LNCaP clone FGC (cell line): ENCODE measurements around the gene TRAF1.

Experiments used
- DNase-seq: peaks from one replicate; pipeline ENCODE4 v3.0.0-alpha.2; 2011; ENCODE audit warnings: low read depth
- H3K4me3 ChIP-seq: 2 replicates; pipeline ENCODE4 v1.5.1; 2011; ENCODE audit warnings: mild to moderate bottlenecking, low read depth, low read length, control low read depth
- TF ChIP-seq, protein P1 (sequence below): IDR thresholded peaks from 2 replicates; pipeline ENCODE4 v1.5.1; 2012; ENCODE audit warnings: mild to moderate bottlenecking; ENCODE audit not compliant: control insufficient read depth, insufficient read depth; ENCODE audit errors: extremely low read depth

TRAF1 gene

GRCh38 chr9:120929229-120929791, 2.7 kb upstream of the TRAF1 start:
- TF ChIP-seq, protein P1, sequence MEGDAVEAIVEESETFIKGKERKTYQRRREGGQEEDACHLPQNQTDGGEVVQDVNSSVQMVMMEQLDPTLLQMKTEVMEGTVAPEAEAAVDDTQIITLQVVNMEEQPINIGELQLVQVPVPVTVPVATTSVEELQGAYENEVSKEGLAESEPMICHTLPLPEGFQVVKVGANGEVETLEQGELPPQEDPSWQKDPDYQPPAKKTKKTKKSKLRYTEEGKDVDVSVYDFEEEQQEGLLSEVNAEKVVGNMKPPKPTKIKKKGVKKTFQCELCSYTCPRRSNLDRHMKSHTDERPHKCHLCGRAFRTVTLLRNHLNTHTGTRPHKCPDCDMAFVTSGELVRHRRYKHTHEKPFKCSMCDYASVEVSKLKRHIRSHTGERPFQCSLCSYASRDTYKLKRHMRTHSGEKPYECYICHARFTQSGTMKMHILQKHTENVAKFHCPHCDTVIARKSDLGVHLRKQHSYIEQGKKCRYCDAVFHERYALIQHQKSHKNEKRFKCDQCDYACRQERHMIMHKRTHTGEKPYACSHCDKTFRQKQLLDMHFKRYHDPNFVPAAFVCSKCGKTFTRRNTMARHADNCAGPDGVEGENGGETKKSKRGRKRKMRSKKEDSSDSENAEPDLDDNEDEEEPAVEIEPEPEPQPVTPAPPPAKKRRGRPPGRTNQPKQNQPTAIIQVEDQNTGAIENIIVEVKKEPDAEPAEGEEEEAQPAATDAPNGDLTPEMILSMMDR: no peak
- H3K4me3 ChIP-seq: no peak overlapping the region
- no peak for DNase-seq

DNA sequence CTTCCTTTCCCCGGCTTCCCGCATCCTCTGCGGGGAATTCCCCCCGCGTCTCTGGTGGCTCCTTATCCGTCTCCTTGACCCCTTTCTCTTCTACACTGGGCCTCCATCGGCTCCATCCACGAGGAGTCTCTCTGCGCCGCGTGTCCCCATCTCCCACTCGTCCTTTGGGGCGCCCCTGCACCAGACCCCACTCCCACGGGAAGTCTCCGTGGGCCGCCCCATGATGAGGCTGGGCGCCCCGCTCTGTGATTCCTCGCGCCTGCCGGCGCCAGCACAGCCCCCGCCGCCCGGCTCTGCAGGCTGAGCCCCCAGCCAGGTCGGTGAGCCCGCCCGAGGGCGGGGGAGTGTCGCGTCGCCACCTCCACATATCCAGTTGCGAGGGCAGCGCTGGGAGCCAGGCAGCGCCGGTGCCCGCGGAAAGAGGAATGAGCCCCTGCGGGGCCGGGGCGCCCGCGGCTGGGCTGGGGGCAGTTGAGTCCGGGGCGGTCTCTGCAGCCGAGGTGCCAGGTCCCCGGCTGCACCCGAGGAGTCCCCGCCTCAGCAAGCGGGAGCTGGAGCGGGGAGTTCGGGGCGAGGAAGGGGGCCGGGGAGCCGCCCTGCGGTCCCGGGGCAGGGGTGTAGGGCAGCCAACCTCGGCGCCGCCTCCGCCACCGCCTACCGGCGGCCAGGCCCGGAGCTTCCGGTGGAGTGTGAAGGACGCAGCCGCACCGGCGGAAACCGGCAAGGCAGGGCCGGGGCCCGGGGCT, 2.1 kb upstream of the TRAF1 start:
- TF ChIP-seq, protein P1: no peak
- no peak overlapping the region for H3K4me3 ChIP-seq
- no peak for DNase-seq

DNA sequence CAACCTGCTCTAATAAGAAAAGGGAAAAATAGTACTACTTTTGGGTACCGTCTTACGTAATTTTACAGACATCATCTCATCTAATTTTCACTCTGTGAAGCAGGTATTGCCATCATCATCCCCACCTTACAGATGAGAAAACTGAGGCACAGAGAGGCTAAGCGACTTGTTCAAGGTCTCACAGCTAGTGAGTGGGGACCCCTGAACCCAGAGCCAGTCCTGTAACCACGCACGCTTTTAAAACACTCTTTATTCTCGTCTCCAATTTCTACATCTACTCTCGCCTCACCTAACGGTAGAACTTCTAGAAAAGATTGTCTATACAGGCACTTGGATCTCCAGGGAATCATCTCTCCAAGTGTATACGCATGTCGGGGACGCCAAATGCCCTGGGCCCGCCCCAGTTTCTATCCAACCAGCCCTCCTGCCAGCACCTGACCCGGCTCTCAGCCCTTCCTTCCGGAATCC, 1.5 kb upstream of the TRAF1 start:
- TF ChIP-seq, protein P1: no peak
- DNase-seq: no peak
- no peak overlapping the region for H3K4me3 ChIP-seq

DNA sequence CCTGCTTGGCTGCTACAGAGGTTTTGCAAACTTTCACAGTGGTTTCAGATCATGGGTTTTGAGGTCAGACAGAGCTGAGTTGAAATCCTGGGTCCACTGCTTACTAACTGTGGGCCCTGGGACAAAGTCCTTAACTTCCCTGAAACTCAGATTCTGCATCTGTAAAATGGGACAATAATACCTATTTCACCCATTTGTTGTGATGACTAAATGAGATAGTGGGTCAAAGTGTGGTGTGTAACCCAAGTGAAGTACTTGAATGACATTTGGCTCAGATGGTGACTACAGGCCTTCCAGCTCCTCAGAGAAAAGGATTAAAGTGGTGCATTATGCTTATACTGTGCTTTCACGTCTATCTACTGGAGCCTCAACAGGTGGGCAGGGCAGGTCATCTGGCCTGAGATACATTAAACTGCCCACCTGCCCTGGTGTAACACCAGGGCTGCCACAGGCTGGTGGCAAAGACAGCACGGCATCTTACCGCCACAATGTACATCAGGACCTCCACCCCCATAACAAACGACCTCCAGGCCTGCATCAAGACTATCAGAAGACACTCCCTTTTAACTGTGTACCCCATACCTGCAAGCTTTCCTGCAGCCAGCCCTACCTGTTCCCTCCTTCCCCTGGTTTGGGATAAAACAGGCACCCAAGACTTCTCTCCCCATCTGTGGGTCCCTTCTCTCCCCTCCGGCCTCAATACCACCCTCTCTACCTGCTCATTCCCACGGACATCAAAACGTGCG, 846 bp upstream of the TRAF1 start:
- DNase-seq: no peak
- TF ChIP-seq, protein P1: no peak
- no peak overlapping the region for H3K4me3 ChIP-seq

GRCh38 chr9:120925535-120926396, 830 bp downstream of the TRAF1 start:
- TF ChIP-seq, protein P1: no peak
- DNase-seq: no peak
- no peak overlapping the region for H3K4me3 ChIP-seq

DNA sequence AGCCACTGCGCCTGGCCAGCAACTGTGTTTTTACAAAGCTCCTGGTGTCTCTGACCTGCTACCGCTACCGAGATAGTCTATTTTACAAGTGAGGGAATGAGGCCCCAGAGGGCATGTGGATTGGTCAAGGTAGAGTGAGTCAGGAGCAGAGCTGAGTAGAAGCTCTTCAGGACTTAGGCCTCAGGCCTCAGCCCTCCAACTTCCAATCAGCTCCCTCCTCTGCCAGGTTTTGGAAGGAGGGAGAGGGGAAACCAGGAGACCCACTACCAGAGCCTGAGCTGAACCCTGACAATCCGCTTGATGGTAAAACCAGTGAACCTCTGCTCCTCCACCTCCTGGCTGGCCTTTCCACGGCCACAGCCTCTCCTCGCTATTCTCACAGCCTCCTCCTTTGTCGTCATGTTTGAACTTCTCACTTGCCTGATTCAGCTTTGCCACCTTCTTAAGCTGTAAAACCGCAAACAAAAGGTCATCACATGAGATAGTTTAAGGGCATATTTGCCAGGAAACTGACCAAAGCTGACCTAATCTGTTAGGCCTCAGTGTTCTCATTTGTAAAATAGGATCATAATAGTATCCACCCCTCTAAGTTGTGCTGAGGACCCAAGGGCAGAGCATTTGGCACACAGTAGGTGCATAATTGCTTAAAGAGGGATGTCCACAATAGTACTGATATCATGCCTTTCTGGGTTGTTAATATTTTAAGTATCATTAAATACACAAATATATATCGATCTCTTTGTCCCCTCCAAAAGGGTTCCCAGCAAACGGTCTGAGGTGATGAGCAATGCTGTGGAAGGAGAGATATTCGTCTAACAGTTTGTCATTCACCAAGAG, 1.7 kb downstream of the TRAF1 start:
- TF ChIP-seq, protein P1: no peak
- H3K4me3 ChIP-seq: no peak overlapping the region
- DNase-seq: no peak
